Hepatocyte (in vitro differentiated cells): ENCODE data around the gene SLC35A4. TPM values are rescaled to one million over a fixed set of nuclear protein-coding genes. Genes with fewer than 3 reads are reported as not detected.

ENCODE experiments used
- DNase-seq: peaks from one replicate; pipeline ENCODE4 v3.0.0-alpha.2; 2016; ENCODE audit warnings: low spot score
- H2AFZ ChIP-seq: fragments of 200-600 bp; sonication (generic); 2 replicates; pipeline ENCODE4 v1.6.0; 2016; ENCODE audit warnings: antibody characterized with exemption, mild to moderate bottlenecking
- H3K27ac ChIP-seq: fragments of 200-600 bp; sonication (generic); 2 replicates; pipeline ENCODE4 v1.5.1; 2016; ENCODE audit warnings: mild to moderate bottlenecking
- H3K27me3 ChIP-seq: fragments of 200-600 bp; sonication (generic); 2 replicates; pipeline ENCODE4 v1.6.1; 2016
- H3K36me3 ChIP-seq: fragments of 200-600 bp; sonication (generic); replicated peaks from 2 replicates; pipeline ENCODE4 v1.5.1; 2016; ENCODE audit warnings: low read depth; ENCODE audit not compliant: insufficient read depth
- H3K4me1 ChIP-seq: fragments of 200-600 bp; sonication (generic); 2 replicates; pipeline ENCODE4 v1.5.1; 2016; ENCODE audit warnings: mild to moderate bottlenecking, moderate library complexity; ENCODE audit not compliant: insufficient read depth
- H3K4me2 ChIP-seq: fragments of 200-600 bp; sonication (generic); 2 replicates; pipeline ENCODE4 v1.6.0; 2016
- H3K4me3 ChIP-seq: fragments of 200-600 bp; sonication (generic); 2 replicates; pipeline ENCODE4 v1.5.1; 2016; ENCODE audit warnings: mild to moderate bottlenecking
- H3K79me2 ChIP-seq: fragments of 200-600 bp; sonication (generic); 2 replicates; pipeline ENCODE4 v1.6.0; 2017; ENCODE audit warnings: mild to moderate bottlenecking
- H3K9me2 ChIP-seq: fragments of 200-600 bp; sonication (generic); replicated peaks from 2 replicates; pipeline ENCODE4 v1.6.0; 2017; ENCODE audit warnings: mild to moderate bottlenecking; ENCODE audit not compliant: insufficient read depth
- H3K9me3 ChIP-seq: fragments of 200-600 bp; sonication (generic); 2 replicates; pipeline ENCODE4 v1.5.1; 2016; ENCODE audit warnings: low read depth, mild to moderate bottlenecking
- H4K20me1 ChIP-seq: fragments of 200-600 bp; sonication (generic); 2 replicates; pipeline ENCODE4 v1.6.0; 2016; ENCODE audit warnings: mild to moderate bottlenecking; ENCODE audit not compliant: insufficient read depth, poor library complexity, severe bottlenecking
- EZH2 ChIP-seq: fragments of 200-600 bp; sonication (generic); IDR thresholded peaks from 2 replicates; pipeline ENCODE4 v1.6.1; 2016; ENCODE audit warnings: antibody characterized with exemption, mild to moderate bottlenecking, borderline replicate concordance
- EZH2phosphoT487 ChIP-seq: fragments of 200-600 bp; sonication (generic); IDR thresholded peaks from one replicate; pipeline ENCODE4 v1.6.1; 2018; ENCODE audit warnings: antibody characterized with exemption, mild to moderate bottlenecking, low read depth, moderate library complexity; ENCODE audit not compliant: unreplicated experiment, severe bottlenecking
- WGBS: methylation state at CpG from one replicate; pipeline ENCODE4 v1.1.6; 2016; ENCODE audit warnings: low lambda C conversion rate; ENCODE audit errors: missing lambda C conversion rate; 5-methylcytosine and 5-hydroxymethylcytosine counted together
- polyA plus RNA-seq: library from polyadenylated mRNA; unstranded; fragments of >200 nt; fragmentation: Nextera tagmentation; extraction: Ambion mirVana; gene quantifications from 2 replicates; pipeline ENCODE4 v1.2.1, GENCODE V29; 2016
- total RNA-seq: library from RNA; depleted of rRNA; stranded (reverse); fragments of >200 nt; gene quantifications from 2 replicates; pipeline ENCODE4 v1.2.3, GENCODE V29; 2014
- TF ChIP-seq, protein P1 (sequence below): fragments of 200-600 bp; sonication (generic); IDR thresholded peaks from 2 replicates; pipeline ENCODE4 v1.5.1; 2016; ENCODE audit warnings: antibody characterized with exemption, mild to moderate bottlenecking; ENCODE audit not compliant: poor library complexity

SLC35A4 gene
- total and polyA plus RNA-seq, 2 experiments from 2014 or later, result 34.1 to 81.0 TPM

DNA sequence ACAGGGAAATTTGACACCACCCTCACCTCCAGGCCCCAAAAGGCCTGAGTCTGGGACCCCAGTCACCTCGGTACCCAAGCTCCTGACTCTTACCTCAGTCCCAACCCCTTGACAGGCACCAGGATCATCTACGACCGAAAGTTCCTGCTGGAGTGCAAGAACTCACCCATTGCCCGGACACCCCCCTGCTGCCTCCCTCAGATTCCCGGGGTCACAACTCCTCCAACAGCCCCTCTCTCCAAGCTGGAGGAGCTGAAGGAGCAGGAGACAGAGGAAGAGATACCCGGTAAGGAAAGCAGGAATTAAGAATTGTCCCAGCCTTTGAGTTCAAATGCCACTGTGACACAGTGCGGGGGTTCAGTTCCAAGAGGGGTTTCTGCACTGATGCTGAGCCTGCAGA, 15.8 kb upstream of the SLC35A4 start:
- Histone ChIP-seq H2AFZ (no peak overlapping the region), H4K20me1 (no peaks in the 10 kb centered on the region), H3K4me2 (peak overlapping the region; percentile 82), H3K4me1 (peaks cover 23% of the 10 kb centered on the region), H3K27me3 (no peaks in the 10 kb centered on the region), H3K9me3 (no peaks in the 10 kb centered on the region), H3K4me3 (no peak overlapping the region), H3K79me2 (peaks cover 15% of the 10 kb centered on the region), H3K36me3 (no peaks in the 10 kb centered on the region), H3K27ac (peak overlapping the region; percentile 76), H3K9me2 (no peaks in the 10 kb centered on the region)
- TF ChIP-seq, protein P1, sequence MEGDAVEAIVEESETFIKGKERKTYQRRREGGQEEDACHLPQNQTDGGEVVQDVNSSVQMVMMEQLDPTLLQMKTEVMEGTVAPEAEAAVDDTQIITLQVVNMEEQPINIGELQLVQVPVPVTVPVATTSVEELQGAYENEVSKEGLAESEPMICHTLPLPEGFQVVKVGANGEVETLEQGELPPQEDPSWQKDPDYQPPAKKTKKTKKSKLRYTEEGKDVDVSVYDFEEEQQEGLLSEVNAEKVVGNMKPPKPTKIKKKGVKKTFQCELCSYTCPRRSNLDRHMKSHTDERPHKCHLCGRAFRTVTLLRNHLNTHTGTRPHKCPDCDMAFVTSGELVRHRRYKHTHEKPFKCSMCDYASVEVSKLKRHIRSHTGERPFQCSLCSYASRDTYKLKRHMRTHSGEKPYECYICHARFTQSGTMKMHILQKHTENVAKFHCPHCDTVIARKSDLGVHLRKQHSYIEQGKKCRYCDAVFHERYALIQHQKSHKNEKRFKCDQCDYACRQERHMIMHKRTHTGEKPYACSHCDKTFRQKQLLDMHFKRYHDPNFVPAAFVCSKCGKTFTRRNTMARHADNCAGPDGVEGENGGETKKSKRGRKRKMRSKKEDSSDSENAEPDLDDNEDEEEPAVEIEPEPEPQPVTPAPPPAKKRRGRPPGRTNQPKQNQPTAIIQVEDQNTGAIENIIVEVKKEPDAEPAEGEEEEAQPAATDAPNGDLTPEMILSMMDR, result no peak
- no peak for TF ChIP-seq EZH2
- TF ChIP-seq EZH2phosphoT487, result no peak
- 88% methylated on average over 7 of the region's 7 CpGs for WGBS
- no peak for DNase-seq

DNA sequence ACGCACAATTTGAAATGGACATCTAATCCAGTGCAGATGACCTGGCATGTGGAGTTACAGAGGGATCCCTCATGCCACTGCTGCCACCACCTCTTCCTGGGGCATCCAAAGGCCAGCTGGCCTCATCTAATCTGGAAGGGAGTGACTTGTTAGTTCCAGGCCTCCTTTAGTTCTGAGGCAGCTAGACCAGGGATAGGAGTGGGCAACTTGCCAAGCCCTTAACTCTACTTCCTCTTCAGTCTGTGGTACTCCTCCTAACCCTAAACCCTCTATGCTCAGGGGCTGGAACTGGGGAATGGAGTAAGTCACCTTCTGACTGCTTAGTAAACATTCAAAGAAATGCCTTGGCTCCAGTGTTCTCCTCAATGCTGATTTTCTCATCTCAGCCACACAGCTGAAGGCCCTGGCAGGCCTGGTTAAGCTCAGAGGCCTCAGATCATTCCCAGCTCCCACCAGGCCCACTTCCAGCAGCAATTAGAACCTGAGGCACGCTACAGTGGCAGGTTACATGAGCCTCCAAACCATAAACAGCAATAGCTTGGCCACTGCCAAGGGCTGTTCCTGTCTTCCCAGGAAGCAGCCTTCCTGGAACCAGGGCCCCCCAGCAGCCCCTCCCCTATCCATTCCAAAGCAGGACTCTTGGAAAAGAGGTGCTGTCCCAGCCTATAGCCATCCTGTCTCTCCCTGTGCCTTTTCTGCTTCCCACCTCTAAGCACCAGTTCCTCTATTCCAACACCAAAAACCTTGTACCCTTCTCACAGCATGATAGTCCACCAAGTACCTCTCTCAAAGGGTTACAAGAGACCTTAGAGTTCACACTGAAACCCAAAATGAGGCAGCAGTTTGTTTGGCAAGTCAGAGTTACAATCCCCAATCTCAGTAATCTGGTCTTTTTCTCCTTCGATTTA, 15.1 kb upstream of the SLC35A4 start:
- no peaks in the 10 kb centered on the region for H3K9me2 ChIP-seq
- H4K20me1 ChIP-seq, result peaks cover 4% of the 10 kb centered on the region
- no peaks in the 10 kb centered on the region for H3K27me3 ChIP-seq
- no peak overlapping the region for H2AFZ ChIP-seq
- TF ChIP-seq EZH2 (no peak), EZH2phosphoT487 (no peak)
- TF ChIP-seq, protein P1, result no peak
- DNase-seq, result peak; percentile 53
- H3K36me3 ChIP-seq, result no peaks in the 10 kb centered on the region
- no peaks in the 10 kb centered on the region for H3K9me3 ChIP-seq
- WGBS, result 82% methylated on average over 3 of the region's 3 CpGs
- H3K4me1 ChIP-seq, result peaks cover 23% of the 10 kb centered on the region
- no peak overlapping the region for H3K4me3 ChIP-seq
- peaks cover 22% of the 10 kb centered on the region for H3K79me2 ChIP-seq
- H3K4me2 ChIP-seq, result no peak overlapping the region
- peak overlapping the region; percentile 76 for H3K27ac ChIP-seq

DNA sequence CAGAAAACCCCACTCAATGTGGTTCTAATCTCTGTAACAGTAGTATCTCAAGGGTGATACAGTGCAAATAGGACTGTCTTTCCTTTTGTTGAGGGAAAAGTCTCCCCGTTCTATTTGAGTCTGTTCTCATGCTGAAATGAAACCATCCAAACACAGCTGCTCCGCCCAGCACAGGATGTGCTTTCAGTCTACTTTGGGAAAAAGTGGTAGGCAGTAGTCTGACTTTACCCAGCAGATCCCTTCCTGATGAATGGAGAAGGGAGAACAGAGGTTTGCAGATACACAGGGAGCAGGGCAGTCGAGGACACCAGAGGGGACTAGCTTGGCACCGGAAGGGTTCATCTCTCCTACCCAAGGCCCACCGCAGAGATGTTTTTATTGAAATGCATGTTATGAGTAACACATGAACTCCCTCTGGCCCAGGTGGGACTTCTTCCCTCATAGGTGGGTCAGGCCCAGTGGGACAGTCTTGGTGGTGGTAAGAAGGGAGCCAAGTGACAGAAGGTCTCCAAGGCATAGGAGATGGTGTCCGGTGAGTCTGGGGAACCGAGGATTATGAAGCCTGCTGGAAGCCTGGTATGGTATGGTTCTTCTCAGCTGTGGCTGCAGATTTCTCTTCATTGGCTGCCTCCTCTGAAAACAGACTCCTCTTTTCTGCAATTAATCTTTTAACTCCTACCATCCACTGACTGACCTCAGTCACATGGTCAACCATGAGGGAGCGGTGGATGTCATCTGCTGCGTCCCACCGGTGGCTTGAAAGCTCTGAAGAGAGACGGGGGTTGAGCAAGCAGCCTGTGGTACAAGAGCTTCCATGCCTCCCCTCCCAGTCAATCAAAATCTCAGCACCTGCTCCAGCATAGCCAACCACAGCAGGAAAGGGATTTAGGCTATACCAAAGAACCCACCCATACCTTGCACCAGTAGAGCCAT, 14.2 kb upstream of the SLC35A4 start:
- H4K20me1 ChIP-seq, result peaks cover 5% of the 10 kb centered on the region
- no peaks in the 10 kb centered on the region for H3K9me2 ChIP-seq
- H3K27ac ChIP-seq, result peak overlapping the region; percentile 76
- H3K36me3 ChIP-seq, result no peaks in the 10 kb centered on the region
- DNase-seq, result no peak
- peaks cover 24% of the 10 kb centered on the region for H3K4me1 ChIP-seq
- H2AFZ ChIP-seq, result no peak overlapping the region
- WGBS, result 94% methylated on average over 11 of the region's 11 CpGs
- H3K9me3 ChIP-seq, result no peaks in the 10 kb centered on the region
- TF ChIP-seq, protein P1, result no peak
- TF ChIP-seq EZH2, result no peak
- peaks cover 31% of the 10 kb centered on the region for H3K79me2 ChIP-seq
- no peak overlapping the region for H3K4me2 ChIP-seq
- H3K4me3 ChIP-seq, result no peak overlapping the region
- no peaks in the 10 kb centered on the region for H3K27me3 ChIP-seq
